AG04449 (cell line): ENCODE measurements around the gene CMIP.
"Not testable (repeated sequence)": the region's sequence is repeated elsewhere in the genome, so short reads cannot be mapped to it uniquely, and the experiment has no call there.

Source experiments
- CTCF ChIA-PET: fragments of 350-600 bp; formaldehyde crosslinking; extraction: SDS; loops from one replicate; lab custom pipeline; 2021; ENCODE audit warnings: antibody characterized with exemption; lab: Yijun Ruan, JAX
- POLR2A ChIA-PET: fragments of 400-600, 350-600 bp; formaldehyde crosslinking; extraction: SDS; loops from one replicate; lab custom pipeline; 2020; ENCODE audit warnings: antibody characterized with exemption, inconsistent platforms; lab: Yijun Ruan, JAX
- DNase-seq: peaks from one replicate; pipeline ENCODE4 v3.0.0-alpha.2; 2010; ENCODE audit warnings: low read depth, low spot score
- H3K4me3 ChIP-seq: 2 replicates; pipeline ENCODE4 v1.5.1; 2011; ENCODE audit warnings: low read depth, mild to moderate bottlenecking, control low read depth, low read length
- CTCF ChIP-seq: IDR thresholded peaks from one replicate; pipeline ENCODE4 v1.5.1; 2011; ENCODE audit warnings: mild to moderate bottlenecking, moderate library complexity, low read length, control low read depth, inconsistent platforms; ENCODE audit not compliant: insufficient read depth; ENCODE audit errors: missing control alignments

CMIP gene

GRCh38 chr16:81519301-81520150 is 74.9 kb downstream of the CMIP start:
- ChIA-PET CTCF (no interaction called here), POLR2A (no interaction called here)
- no peak overlapping the region for H3K4me3 ChIP-seq
- no peak for DNase-seq
- no peak for TF ChIP-seq CTCF

GRCh38 chr16:81520151-81520470 is 75.5 kb downstream of the CMIP start:
- ChIA-PET POLR2A (no interaction called here), CTCF (no interaction called here)
- TF ChIP-seq CTCF: no peak
- H3K4me3 ChIP-seq: no peak overlapping the region
- no peak for DNase-seq

- ChIA-PET POLR2A (no interaction called here), CTCF (interaction anchor here (1.4 kb wide), 1 partner anchor 10 kb away, joined by 3 read pairs; no protein-coding TSS in a partner anchor)
- DNase-seq: no peak
- H3K4me3 ChIP-seq: no peak overlapping the region
- TF ChIP-seq CTCF: no peak
Observed at GRCh38 chr16:81520560-81521135, 76.0 kb downstream of the CMIP start.

- no peak for TF ChIP-seq CTCF
- ChIA-PET POLR2A (no interaction called here), CTCF (interaction anchor here (1.4 kb wide), 1 partner anchor 10 kb away, joined by 3 read pairs; no protein-coding TSS in a partner anchor)
- DNase-seq: no peak
- no peak overlapping the region for H3K4me3 ChIP-seq
Observed at GRCh38 chr16:81521141-81521626, 76.6 kb downstream of the CMIP start.

- no peak for TF ChIP-seq CTCF
Observed at GRCh38 chr16:81522108-81522701, 77.6 kb downstream of the CMIP start.

GRCh38 chr16:81522851-81523250 is 78.2 kb downstream of the CMIP start:
- CTCF ChIA-PET, H3K4me3 ChIP-seq, POLR2A ChIA-PET, DNase-seq: not testable (repeated sequence)

More at GRCh38 chr16:81522108-81522701, 77.6 kb downstream of the CMIP start:
- POLR2A ChIA-PET: no interaction called here
- CTCF ChIA-PET: interaction anchor here (0.9 to 1.4 kb wide), 2 partner anchors 9 kb away, joined by 3 read pairs; no protein-coding TSS in a partner anchor
- DNase-seq: no peak
- no peak overlapping the region for H3K4me3 ChIP-seq
